Endodermal cell (in vitro differentiated cells): ENCODE data around the gene GGTLC2. TPM values are rescaled to one million over a fixed set of nuclear protein-coding genes. Genes with fewer than 3 reads are reported as not detected.
"Not testable (repeated sequence)": the region's sequence is repeated elsewhere in the genome, so short reads cannot be mapped to it uniquely, and the experiment has no call there.

Experiments
- DNase-seq: peaks from one replicate; pipeline ENCODE4 v3.0.0-alpha.2; 2017
- H3K27ac ChIP-seq: 2 replicates; pipeline ENCODE4 v1.5.1; 2013; ENCODE audit warnings: mild to moderate bottlenecking, low read depth, low read length, moderate library complexity
- H3K27me3 ChIP-seq: 2 replicates; pipeline ENCODE4 v1.6.1; 2013; ENCODE audit warnings: mild to moderate bottlenecking, low read length, moderate library complexity; ENCODE audit not compliant: insufficient read depth, control insufficient read depth, poor library complexity, severe bottlenecking
- H3K36me3 ChIP-seq: 2 replicates; pipeline ENCODE4 v1.7.0; 2013; ENCODE audit warnings: mild to moderate bottlenecking, low read length, moderate library complexity; ENCODE audit not compliant: control insufficient read depth, insufficient read depth
- H3K4me1 ChIP-seq: one replicate; pipeline ENCODE4 v1.7.0; 2013; ENCODE audit warnings: low read length; ENCODE audit not compliant: control insufficient read depth, insufficient read depth
- H3K4me3 ChIP-seq: 2 replicates; pipeline ENCODE4 v1.5.1; 2013; ENCODE audit warnings: mild to moderate bottlenecking, low read length, moderate library complexity
- H3K9ac ChIP-seq: 2 replicates; pipeline ENCODE4 v1.6.1; 2013; ENCODE audit warnings: mild to moderate bottlenecking, low read length, moderate library complexity; ENCODE audit not compliant: poor library complexity, severe bottlenecking; ENCODE audit errors: extremely low read depth
- H3K9me3 ChIP-seq: 2 replicates; pipeline ENCODE4 v1.6.1; 2013; ENCODE audit warnings: mild to moderate bottlenecking, low read length, moderate library complexity; ENCODE audit not compliant: control insufficient read depth
- H3K27ac Mint-ChIP-seq: 2 replicates; pipeline ENCODE4 v1.8.0; 2020; ENCODE audit warnings: mixed read lengths
- H3K27me3 Mint-ChIP-seq: 2 replicates; pipeline ENCODE4 v1.8.0; 2021; ENCODE audit warnings: mild to moderate bottlenecking, mixed read lengths; ENCODE audit not compliant: insufficient read depth
- H3K36me3 Mint-ChIP-seq: 2 replicates; pipeline ENCODE4 v1.8.0; 2020; ENCODE audit warnings: low read depth, mixed read lengths
- H3K4me1 Mint-ChIP-seq: 2 replicates; pipeline ENCODE4 v1.8.0; 2020; ENCODE audit warnings: mixed read lengths
- H3K4me3 Mint-ChIP-seq: 2 replicates; pipeline ENCODE4 v1.8.0; 2020; ENCODE audit warnings: mild to moderate bottlenecking, moderate library complexity, mixed read lengths
- H3K9me3 Mint-ChIP-seq: 2 replicates; pipeline ENCODE4 v1.8.0; 2020; ENCODE audit warnings: mild to moderate bottlenecking, mixed read lengths
- WGBS, 2 experiments: methylation state at CpG; one replicate each; pipeline versions ENCODE4 v1.1.5 to v1.1.7; 2013; ENCODE audit warnings: missing lambda C conversion rate in 2 of 2, mixed read lengths in 1 of 2; ENCODE audit not compliant: insufficient coverage in 1 of 2, insufficient read length in 1 of 2; 5-methylcytosine and 5-hydroxymethylcytosine counted together
- total RNA-seq, 2 donors: library from RNA; stranded (reverse); fragmentation: NEBNext Ultra II Directional in 1 of 2; extraction: Animal tissue kit (Norgen Biotek cat#: 25700) in 1 of 2; gene quantifications; 2 replicates in 1 of 2; 3 replicates in 1 of 2; pipeline ENCODE4 v1.2.1, GENCODE V29; 2021
- TF ChIP-seq, protein P1 (sequence below): fragments of 200-600 bp; sonication (generic); conservative IDR thresholded peaks from 2 replicates; pipeline ENCODE4 v1.5.0; 2021; ENCODE audit warnings: antibody characterized with exemption, mild to moderate bottlenecking

GGTLC2 gene
- total RNA-seq, 2 donors from 2014 or later, result not detected

DNA sequence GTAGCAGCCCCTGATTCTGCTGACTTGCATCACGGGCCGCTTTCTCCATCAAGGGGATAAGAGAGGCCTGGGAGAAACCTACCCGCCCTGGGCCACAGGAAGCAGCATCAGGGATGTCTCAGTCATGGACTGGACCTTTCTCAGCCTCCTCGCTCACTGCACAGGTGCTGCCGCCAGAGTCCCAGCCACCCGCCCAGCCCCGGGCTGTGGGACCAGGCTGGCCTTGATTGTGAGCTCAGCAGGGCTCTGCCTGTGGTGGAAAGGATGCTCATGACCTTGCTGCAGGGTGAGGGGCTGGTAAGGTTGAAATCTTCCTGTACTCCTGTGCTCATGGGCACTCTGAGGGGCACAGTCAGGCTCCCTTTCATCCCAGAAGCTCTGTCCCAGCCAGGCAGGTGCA lies 26.0 kb upstream of the GGTLC2 start:
- H3K9ac ChIP-seq, result no peak overlapping the region
- no peaks in the 10 kb centered on the region for H3K36me3 ChIP-seq
- DNase-seq, result no peak
- no peak overlapping the region for H3K27ac ChIP-seq
- Mint-ChIP-seq H3K27ac (no peak overlapping the region), H3K9me3 (no peaks in the 10 kb centered on the region), H3K27me3 (peaks cover 67% of the 10 kb centered on the region), H3K36me3 (no peaks in the 10 kb centered on the region), H3K4me3 (no peak overlapping the region), H3K4me1 (peaks cover 2% of the 10 kb centered on the region)
- H3K4me3 ChIP-seq, result no peak overlapping the region
- peaks cover 27% of the 10 kb centered on the region for H3K27me3 ChIP-seq
- 84 to 100% methylated on average over 3 to 7 of the region's 7 CpGs for WGBS, 2 experiments
- no peaks in the 10 kb centered on the region for H3K9me3 ChIP-seq
- no peaks in the 10 kb centered on the region for H3K4me1 ChIP-seq
- TF ChIP-seq, protein P1, sequence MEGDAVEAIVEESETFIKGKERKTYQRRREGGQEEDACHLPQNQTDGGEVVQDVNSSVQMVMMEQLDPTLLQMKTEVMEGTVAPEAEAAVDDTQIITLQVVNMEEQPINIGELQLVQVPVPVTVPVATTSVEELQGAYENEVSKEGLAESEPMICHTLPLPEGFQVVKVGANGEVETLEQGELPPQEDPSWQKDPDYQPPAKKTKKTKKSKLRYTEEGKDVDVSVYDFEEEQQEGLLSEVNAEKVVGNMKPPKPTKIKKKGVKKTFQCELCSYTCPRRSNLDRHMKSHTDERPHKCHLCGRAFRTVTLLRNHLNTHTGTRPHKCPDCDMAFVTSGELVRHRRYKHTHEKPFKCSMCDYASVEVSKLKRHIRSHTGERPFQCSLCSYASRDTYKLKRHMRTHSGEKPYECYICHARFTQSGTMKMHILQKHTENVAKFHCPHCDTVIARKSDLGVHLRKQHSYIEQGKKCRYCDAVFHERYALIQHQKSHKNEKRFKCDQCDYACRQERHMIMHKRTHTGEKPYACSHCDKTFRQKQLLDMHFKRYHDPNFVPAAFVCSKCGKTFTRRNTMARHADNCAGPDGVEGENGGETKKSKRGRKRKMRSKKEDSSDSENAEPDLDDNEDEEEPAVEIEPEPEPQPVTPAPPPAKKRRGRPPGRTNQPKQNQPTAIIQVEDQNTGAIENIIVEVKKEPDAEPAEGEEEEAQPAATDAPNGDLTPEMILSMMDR, result no peak

DNA sequence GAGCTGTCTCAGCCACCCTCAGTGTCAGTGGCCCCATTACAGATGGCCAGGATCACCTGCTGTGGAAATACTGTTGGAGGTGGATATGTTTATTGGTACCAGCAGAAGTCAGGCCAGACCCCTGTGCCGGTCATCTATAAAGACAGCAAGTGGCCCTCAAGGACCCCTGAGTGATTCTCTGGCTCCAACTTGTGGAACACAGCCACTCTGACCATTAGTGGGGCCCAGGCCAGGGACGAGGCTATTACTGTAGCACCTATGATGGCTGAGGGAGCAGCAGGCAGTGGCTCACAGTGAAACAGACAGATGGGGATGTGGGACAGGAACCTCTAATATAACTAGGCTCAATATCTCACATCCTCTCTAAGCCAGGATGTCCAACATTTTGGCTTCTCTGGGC lies 25.5 kb upstream of the GGTLC2 start:
- Mint-ChIP-seq H3K27me3 (peaks cover 71% of the 10 kb centered on the region), H3K27ac (no peak overlapping the region), H3K9me3 (peaks cover under 1% of the 10 kb centered on the region), H3K4me3 (no peak overlapping the region), H3K4me1 (peaks cover 2% of the 10 kb centered on the region), H3K36me3 (no peaks in the 10 kb centered on the region)
- H3K4me1 ChIP-seq, result no peaks in the 10 kb centered on the region
- DNase-seq, result no peak
- H3K27ac ChIP-seq, result no peak overlapping the region
- no peaks in the 10 kb centered on the region for H3K9me3 ChIP-seq
- H3K27me3 ChIP-seq, result peaks cover 27% of the 10 kb centered on the region
- no peak overlapping the region for H3K9ac ChIP-seq
- no peak overlapping the region for H3K4me3 ChIP-seq
- H3K36me3 ChIP-seq, result no peaks in the 10 kb centered on the region
- TF ChIP-seq, protein P1, result no peak
- WGBS, 2 experiments, result 70% methylated on average over 2 of the region's 2 CpGs; no CpG with 5 or more reads in 1 of the 2 experiments

GRCh38 chr22:22619765-22620414 lies 24.5 kb upstream of the GGTLC2 start:
- no peak overlapping the region for H3K9ac ChIP-seq
- Mint-ChIP-seq H3K4me3 (no peak overlapping the region), H3K36me3 (no peaks in the 10 kb centered on the region), H3K4me1 (no peaks in the 10 kb centered on the region), H3K27ac (no peak overlapping the region), H3K9me3 (peaks cover 5% of the 10 kb centered on the region), H3K27me3 (peaks cover 71% of the 10 kb centered on the region)
- H3K27me3 ChIP-seq, result peaks cover 27% of the 10 kb centered on the region
- no peak for DNase-seq
- H3K9me3 ChIP-seq, result no peaks in the 10 kb centered on the region
- H3K4me1 ChIP-seq, result no peaks in the 10 kb centered on the region
- no peak overlapping the region for H3K27ac ChIP-seq
- no peaks in the 10 kb centered on the region for H3K36me3 ChIP-seq
- TF ChIP-seq, protein P1, result no peak
- no peak overlapping the region for H3K4me3 ChIP-seq
- WGBS, 2 experiments, result 80 to 89% methylated on average over 2 of the region's 3 CpGs

DNA sequence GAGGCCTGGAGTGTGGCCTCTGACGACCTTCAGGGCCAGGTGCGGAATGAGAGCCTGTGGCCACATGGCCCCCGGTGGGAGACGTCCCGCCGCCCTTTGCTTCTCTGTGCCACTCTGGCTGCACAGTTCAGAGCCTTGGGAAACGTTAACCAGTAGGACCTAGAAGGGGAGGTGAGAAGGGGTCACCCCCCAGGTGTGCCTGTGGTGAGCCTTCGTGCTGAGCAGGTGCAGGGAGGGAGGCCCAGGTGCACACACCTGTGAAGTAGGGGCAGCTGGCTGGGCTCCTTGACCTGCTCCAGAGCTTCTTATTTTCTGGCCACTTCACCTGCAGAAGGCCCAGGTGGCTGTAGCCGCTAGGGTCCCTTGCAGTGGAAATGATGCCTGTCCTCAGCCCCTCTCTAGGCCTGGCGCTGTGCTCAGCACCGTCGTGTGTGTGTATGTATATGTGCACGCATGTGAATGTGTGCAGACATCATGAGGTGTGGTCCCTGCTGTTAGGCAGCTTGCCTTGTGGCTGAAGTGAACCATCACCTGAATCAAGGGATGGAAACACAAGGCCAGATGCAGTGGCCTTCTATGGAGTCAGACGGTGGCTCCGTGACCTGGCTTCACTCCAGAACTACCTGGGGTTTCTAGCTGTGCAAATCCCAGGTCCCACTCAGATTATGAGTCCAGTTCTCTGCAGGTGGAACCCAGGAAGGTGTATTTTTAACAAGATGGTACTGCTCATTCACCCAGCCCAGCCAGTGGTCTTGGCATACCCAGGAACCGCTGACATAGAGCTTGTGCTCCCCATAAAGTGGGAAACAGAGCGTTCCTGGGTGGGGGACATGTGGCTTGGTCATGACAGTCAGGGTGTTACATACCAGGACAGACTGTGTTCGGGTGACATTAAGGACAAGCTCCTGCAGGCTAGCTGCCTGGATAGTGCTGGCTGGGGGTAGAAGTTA lies 15.6 kb upstream of the GGTLC2 start:
- not testable (repeated sequence) for H3K36me3 ChIP-seq, H3K9me3 Mint-ChIP-seq, H3K27ac ChIP-seq, H3K36me3 Mint-ChIP-seq, H3K9ac ChIP-seq, H3K4me3 ChIP-seq, H3K9me3 ChIP-seq, H3K4me1 ChIP-seq, H3K27ac Mint-ChIP-seq, H3K4me1 Mint-ChIP-seq, H3K27me3 ChIP-seq, H3K4me3 Mint-ChIP-seq
- DNase-seq, result peak; percentile 13
- 85 to 94% methylated on average over 2 to 8 of the region's 18 CpGs for WGBS, 2 experiments
- peaks cover 12% of the 10 kb centered on the region for H3K27me3 Mint-ChIP-seq

GRCh38 chr22:22631223-22631652 lies 13.2 kb upstream of the GGTLC2 start:
- H3K4me3 Mint-ChIP-seq, H3K36me3 Mint-ChIP-seq, H3K27me3 ChIP-seq, H3K4me1 Mint-ChIP-seq, H3K27me3 Mint-ChIP-seq, H3K9me3 ChIP-seq, H3K9me3 Mint-ChIP-seq, H3K27ac Mint-ChIP-seq, H3K36me3 ChIP-seq, H3K4me3 ChIP-seq, H3K4me1 ChIP-seq, H3K9ac ChIP-seq, H3K27ac ChIP-seq: not testable (repeated sequence)
- peak; percentile 17 for DNase-seq
- 50 to 89% methylated on average over 1 to 6 of the region's 7 CpGs for WGBS, 2 experiments
